IPS-15b (cell line): ENCODE measurements around the gene LIMA1.
A peak's percentile ranks its signal among the peaks of the same experiment; 100 is the strongest.
"Not testable (repeated sequence)": the region's sequence is repeated elsewhere in the genome, so short reads cannot be mapped to it uniquely, and the experiment has no call there.

Experiments used
- H3K27me3 ChIP-seq: one replicate; pipeline ENCODE4 v1.6.1; 2013; ENCODE audit warnings: low read length; ENCODE audit not compliant: control insufficient read depth, insufficient read depth
- H3K36me3 ChIP-seq: one replicate; pipeline ENCODE4 v1.6.1; 2013; ENCODE audit warnings: low read length; ENCODE audit not compliant: control insufficient read depth, insufficient read depth
- H3K4me1 ChIP-seq: one replicate; pipeline ENCODE4 v1.6.1; 2013; ENCODE audit warnings: mild to moderate bottlenecking, low read length; ENCODE audit not compliant: control insufficient read depth, insufficient read depth
- H3K4me3 ChIP-seq: one replicate; pipeline ENCODE4 v1.5.1; 2013; ENCODE audit warnings: low read depth, low read length
- H3K9ac ChIP-seq: one replicate; pipeline ENCODE4 v1.6.1; 2013; ENCODE audit warnings: low read depth, mild to moderate bottlenecking, low read length
- H3K9me3 ChIP-seq: one replicate; pipeline ENCODE4 v1.6.1; 2013; ENCODE audit warnings: mild to moderate bottlenecking, low read length; ENCODE audit not compliant: control insufficient read depth, insufficient read depth

Gene LIMA1

GRCh38 chr12:50222275-50222783, 61.0 kb downstream of the LIMA1 start:
- H3K4me1 ChIP-seq = peaks cover 11% of the 10 kb centered on the region

GRCh38 chr12:50221228-50222008, 61.9 kb downstream of the LIMA1 start:
- Histone ChIP-seq H3K9me3 (no peaks in the 10 kb centered on the region), H3K36me3 (no peaks in the 10 kb centered on the region), H3K4me3 (peak overlapping the region; percentile 67), H3K27me3 (no peaks in the 10 kb centered on the region), H3K4me1 (peaks cover 11% of the 10 kb centered on the region), H3K9ac (peak overlapping the region; percentile 71)

More at GRCh38 chr12:50222275-50222783, 61.0 kb downstream of the LIMA1 start:
- H3K9me3 ChIP-seq = no peaks in the 10 kb centered on the region
- H3K9ac ChIP-seq = peak overlapping the region; percentile 71
- H3K4me3 ChIP-seq = peak overlapping the region; percentile 67
- no peaks in the 10 kb centered on the region for H3K36me3 ChIP-seq
- H3K27me3 ChIP-seq = no peaks in the 10 kb centered on the region

GRCh38 chr12:50220363-50220995, 62.8 kb downstream of the LIMA1 start:
- peaks cover 11% of the 10 kb centered on the region for H3K4me1 ChIP-seq
- H3K9ac ChIP-seq = peak overlapping the region; percentile 50
- no peaks in the 10 kb centered on the region for H3K9me3 ChIP-seq
- H3K36me3 ChIP-seq = no peaks in the 10 kb centered on the region
- H3K27me3 ChIP-seq = no peaks in the 10 kb centered on the region
- peak overlapping the region; percentile 67 for H3K4me3 ChIP-seq

GRCh38 chr12:50219544-50219943, 63.8 kb downstream of the LIMA1 start:
- no peaks in the 10 kb centered on the region for H3K9me3 ChIP-seq
- H3K9ac ChIP-seq = no peak overlapping the region
- H3K4me3 ChIP-seq = no peak overlapping the region
- H3K27me3 ChIP-seq = no peaks in the 10 kb centered on the region
- peaks cover 11% of the 10 kb centered on the region for H3K4me1 ChIP-seq
- H3K36me3 ChIP-seq = no peaks in the 10 kb centered on the region

GRCh38 chr12:50219001-50219400, 64.3 kb downstream of the LIMA1 start:
- H3K27me3 ChIP-seq, H3K4me1 ChIP-seq, H3K36me3 ChIP-seq, H3K9me3 ChIP-seq, H3K9ac ChIP-seq, H3K4me3 ChIP-seq: not testable (repeated sequence)

GRCh38 chr12:50218386-50218785, 64.9 kb downstream of the LIMA1 start:
- Histone ChIP-seq H3K4me3 (no peak overlapping the region), H3K27me3 (no peaks in the 10 kb centered on the region), H3K9me3 (no peaks in the 10 kb centered on the region), H3K36me3 (no peaks in the 10 kb centered on the region), H3K9ac (no peak overlapping the region), H3K4me1 (peaks cover 4% of the 10 kb centered on the region)

- H3K9ac ChIP-seq = no peak overlapping the region
- H3K4me3 ChIP-seq = no peak overlapping the region
- peaks cover 3% of the 10 kb centered on the region for H3K4me1 ChIP-seq
Measured at GRCh38 chr12:50217202-50217601, 66.1 kb downstream of the LIMA1 start.

GRCh38 chr12:50215033-50215432, 68.3 kb downstream of the LIMA1 start:
- Histone ChIP-seq H3K27me3 (no peaks in the 10 kb centered on the region), H3K4me3 (no peak overlapping the region), H3K4me1 (no peaks in the 10 kb centered on the region), H3K9me3 (no peaks in the 10 kb centered on the region), H3K9ac (no peak overlapping the region), H3K36me3 (no peaks in the 10 kb centered on the region)

More at GRCh38 chr12:50217202-50217601, 66.1 kb downstream of the LIMA1 start:
- Histone ChIP-seq H3K9me3 (no peaks in the 10 kb centered on the region), H3K27me3 (no peaks in the 10 kb centered on the region), H3K36me3 (no peaks in the 10 kb centered on the region)

- Histone ChIP-seq H3K4me1 (no peaks in the 10 kb centered on the region), H3K27me3 (no peaks in the 10 kb centered on the region), H3K9ac (no peak overlapping the region), H3K36me3 (no peaks in the 10 kb centered on the region), H3K4me3 (no peak overlapping the region), H3K9me3 (no peaks in the 10 kb centered on the region)
Measured at GRCh38 chr12:50214018-50214417, 69.3 kb downstream of the LIMA1 start.

- Histone ChIP-seq H3K9ac (no peak overlapping the region), H3K4me3 (no peak overlapping the region), H3K36me3 (no peaks in the 10 kb centered on the region), H3K27me3 (no peaks in the 10 kb centered on the region), H3K9me3 (no peaks in the 10 kb centered on the region), H3K4me1 (no peaks in the 10 kb centered on the region)
Measured at GRCh38 chr12:50213439-50213838, 69.9 kb downstream of the LIMA1 start.

GRCh38 chr12:50212071-50212467, 71.3 kb downstream of the LIMA1 start:
- Histone ChIP-seq H3K27me3 (no peaks in the 10 kb centered on the region), H3K4me3 (no peak overlapping the region), H3K4me1 (no peaks in the 10 kb centered on the region), H3K36me3 (no peaks in the 10 kb centered on the region), H3K9ac (no peak overlapping the region), H3K9me3 (no peaks in the 10 kb centered on the region)
